H1 (cell line): Measurements from ENCODE around the gene OR2V1. TPM values are rescaled to one million over a fixed set of nuclear protein-coding genes. Genes with fewer than 3 reads are reported as not detected.

Experiments
- CTCF ChIA-PET: fragments of 300-600 bp; sonication (Branson Sonifier 250); formaldehyde crosslinking; loops from one replicate; lab custom pipeline; 2021; ENCODE audit not compliant: partially characterized antibody; lab: Charles Lee
- POLR2A ChIA-PET: fragments of 300-600 bp; sonication (Branson Sonifier 250); formaldehyde crosslinking; loops from one replicate; lab custom pipeline; 2021; ENCODE audit warnings: inconsistent platforms; ENCODE audit not compliant: partially characterized antibody; lab: Charles Lee
- DNase-seq, 2 experiments: peaks; one replicate each; pipeline versions ENCODE4 v3.0.0 to v3.0.0-alpha.2; 2010 to 2022; ENCODE audit warnings: low spot score in 2 of 2, low read depth in 1 of 2, mixed read lengths in 1 of 2
- FAIRE-seq: peaks from 2 replicates; lab custom pipeline; 2011; peaks lifted over from hg19 to GRCh38; lab: Jason Lieb, UNC
- H2AFZ ChIP-seq: 2 replicates; pipeline ENCODE4 v1.8.1; 2012; ENCODE audit warnings: low read length, inconsistent platforms
- H2AK5ac ChIP-seq: 2 replicates; pipeline ENCODE4 v1.6.1; 2013; ENCODE audit warnings: low read depth, low read length
- H2BK120ac ChIP-seq: replicated peaks from 2 replicates; pipeline ENCODE3; 2013; ENCODE audit warnings: low read depth, low read length, inconsistent platforms
- H2BK12ac ChIP-seq: 2 replicates; pipeline ENCODE4 v1.6.1; 2013; ENCODE audit warnings: low read depth, low read length
- H2BK15ac ChIP-seq: 2 replicates; pipeline ENCODE4 v1.6.1; 2013; ENCODE audit warnings: low read length
- H2BK20ac ChIP-seq: 2 replicates; pipeline ENCODE4 v1.6.1; 2013; ENCODE audit warnings: low read length
- H2BK5ac ChIP-seq: 2 replicates; pipeline ENCODE4 v1.6.1; 2013; ENCODE audit warnings: low read depth, low read length
- H3K14ac ChIP-seq: 2 replicates; pipeline ENCODE4 v1.6.1; 2013; ENCODE audit warnings: inconsistent platforms; ENCODE audit not compliant: insufficient read length
- H3K18ac ChIP-seq: 2 replicates; pipeline ENCODE4 v1.6.1; 2013; ENCODE audit warnings: low read length; ENCODE audit errors: extremely low read depth
- H3K23ac ChIP-seq: 2 replicates; pipeline ENCODE4 v1.6.1; 2013; ENCODE audit warnings: inconsistent platforms; ENCODE audit not compliant: insufficient read length
- H3K23me2 ChIP-seq: 2 replicates; pipeline ENCODE4 v1.6.1; 2013; ENCODE audit warnings: low read depth, low read length
- H3K27ac ChIP-seq: 2 replicates; pipeline ENCODE4 v1.6.1; 2011; ENCODE audit warnings: low read depth, low read length, inconsistent platforms
- H3K27me3 ChIP-seq, 4 experiments: replicated peaks in 1 of 4; 1 replicate in 1 of 4; 2 replicates in 3 of 4; pipeline versions ENCODE4 v1.6.1 to v1.8.1; 2011 to 2013; ENCODE audit warnings: low read length in 3 of 4, mild to moderate bottlenecking in 3 of 4, inconsistent platforms in 2 of 4, mixed read lengths in 2 of 4, moderate library complexity in 1 of 4; ENCODE audit not compliant: control insufficient read depth in 3 of 4, insufficient read depth in 3 of 4; ENCODE audit errors: extremely low read depth in 1 of 4
- H3K36me3 ChIP-seq, 4 experiments: 2 replicates each; pipeline versions ENCODE4 v1.6.1 to v1.8.1; 2011 to 2013; ENCODE audit warnings: mild to moderate bottlenecking in 4 of 4, low read length in 3 of 4, moderate library complexity in 2 of 4, control low read depth in 1 of 4, inconsistent platforms in 1 of 4; ENCODE audit not compliant: insufficient read depth in 4 of 4, control insufficient read depth in 2 of 4
- H3K4ac ChIP-seq: replicated peaks from 2 replicates; pipeline ENCODE3; 2013; ENCODE audit warnings: low read length, low read depth, mixed read lengths, inconsistent platforms; ENCODE audit not compliant: insufficient read length
- H3K4me1 ChIP-seq, 4 experiments: replicated peaks in 1 of 4; 1 replicate in 1 of 4; 2 replicates in 3 of 4; pipeline versions ENCODE4 v1.6.1 to v1.8.1; 2011 to 2013; ENCODE audit warnings: low read length in 3 of 4, inconsistent platforms in 2 of 4, mixed read lengths in 1 of 4; ENCODE audit not compliant: insufficient read depth in 4 of 4, control insufficient read depth in 3 of 4
- H3K4me2 ChIP-seq, 2 experiments: 2 replicates each; pipeline versions ENCODE4 v1.6.1 to v1.8.1; 2011 to 2013; ENCODE audit warnings: low read depth in 2 of 2, low read length in 2 of 2, control low read depth in 1 of 2, inconsistent platforms in 1 of 2, mild to moderate bottlenecking in 1 of 2; ENCODE audit not compliant: insufficient read depth in 1 of 2
- H3K4me3 ChIP-seq, 4 experiments: fragments of 200-600, 300-600 bp in 1 of 4; sonication (generic), shearing (Covaris generic), sonication (Bioruptor Twin) in 1 of 4; 2 replicates each; pipeline versions ENCODE4 v1.5.1 to v1.8.1; 2011 to 2016; ENCODE audit warnings: low read length in 4 of 4, low read depth in 3 of 4, control low read depth in 2 of 4, inconsistent platforms in 2 of 4, mild to moderate bottlenecking in 2 of 4, mixed read lengths in 1 of 4, moderate library complexity in 1 of 4; ENCODE audit not compliant: insufficient read depth in 2 of 4; ENCODE audit errors: extremely low read depth in 1 of 4
- H3K56ac ChIP-seq: replicated peaks from 2 replicates; pipeline ENCODE3; 2013; ENCODE audit warnings: low read depth, mild to moderate bottlenecking, mixed read lengths, low read length, inconsistent platforms; ENCODE audit not compliant: insufficient read length
- H3K79me1 ChIP-seq: 2 replicates; pipeline ENCODE4 v1.6.1; 2013; ENCODE audit warnings: low read depth, low read length, control low read depth
- H3K79me2 ChIP-seq, 2 experiments: 2 replicates each; pipeline versions ENCODE4 v1.6.1 to v1.8.1; 2012 to 2013; ENCODE audit warnings: low read length in 2 of 2, mild to moderate bottlenecking in 2 of 2, inconsistent platforms in 1 of 2; ENCODE audit not compliant: insufficient read depth in 2 of 2, control insufficient read depth in 1 of 2
- H3K9ac ChIP-seq, 4 experiments: replicated peaks in 1 of 4; 1 replicate in 1 of 4; 2 replicates in 3 of 4; pipeline versions ENCODE4 v1.6.1 to v1.8.1; 2011 to 2013; ENCODE audit warnings: low read depth in 3 of 4, low read length in 3 of 4, control low read depth in 2 of 4, mild to moderate bottlenecking in 2 of 4, moderate library complexity in 2 of 4, inconsistent platforms in 1 of 4; ENCODE audit errors: extremely low read depth in 1 of 4
- H3K9me3 ChIP-seq, 2 experiments: 2 replicates each; pipeline versions ENCODE4 v1.6.1 to v1.8.1; 2012 to 2013; ENCODE audit warnings: mild to moderate bottlenecking in 2 of 2, moderate library complexity in 2 of 2, control low read depth in 1 of 2, inconsistent platforms in 1 of 2, low read depth in 1 of 2, low read length in 1 of 2, mixed read lengths in 1 of 2; ENCODE audit not compliant: insufficient read depth in 2 of 2
- H4K20me1 ChIP-seq, 2 experiments: replicated peaks in 1 of 2; 2 replicates each; pipeline versions ENCODE3 to v1.8.1; 2011 to 2013; ENCODE audit warnings: inconsistent platforms in 2 of 2, low read length in 2 of 2, mild to moderate bottlenecking in 1 of 2; ENCODE audit not compliant: insufficient read depth in 2 of 2, control insufficient read depth in 1 of 2
- H4K5ac ChIP-seq: 2 replicates; pipeline ENCODE4 v1.6.1; 2013; ENCODE audit warnings: low read length, low read depth, mixed read lengths, inconsistent platforms; ENCODE audit not compliant: insufficient read length
- H4K8ac ChIP-seq: 2 replicates; pipeline ENCODE4 v1.8.0; 2013; ENCODE audit warnings: mild to moderate bottlenecking, moderate library complexity, low read length, inconsistent platforms; ENCODE audit not compliant: insufficient read depth; ENCODE audit errors: extremely low read depth
- H4K91ac ChIP-seq: replicated peaks from 2 replicates; pipeline ENCODE3; 2013; ENCODE audit warnings: low read length, mixed read lengths, inconsistent platforms; ENCODE audit not compliant: insufficient read length
- ASH2L ChIP-seq: fragments of 200-600, 300-600 bp; sonication (generic); IDR thresholded peaks from one replicate; pipeline ENCODE4 v1.7.1; 2017; ENCODE audit warnings: low read length
- CBX5 ChIP-seq: fragments of 300-800, 300-1000 bp; sonication (generic); IDR thresholded peaks from 2 replicates; pipeline ENCODE4 v1.7.1; 2016; ENCODE audit warnings: antibody characterized with exemption, low read length, low read depth
- CBX8 ChIP-seq: fragments of 300-800, 300-1000 bp; sonication (generic); IDR thresholded peaks from 2 replicates; pipeline ENCODE4 v1.7.1; 2016; ENCODE audit warnings: low read depth, low read length, borderline replicate concordance
- CHD2 ChIP-seq: IDR thresholded peaks from 2 replicates; pipeline ENCODE4 v1.6.1; 2012; ENCODE audit warnings: low read length, improper control_type of control experiment
- TCF12 ChIP-seq: IDR thresholded peaks from 2 replicates; pipeline ENCODE4 v1.6.1; 2011; ENCODE audit warnings: low read depth, mild to moderate bottlenecking, low read length
- WGBS, 2 experiments: shearing (Covaris generic) in 1 of 2; methylation state at CpG; one replicate each; pipeline versions ENCODE4 v1.1.6 to v1.1.7; 2013 to 2015; ENCODE audit warnings: low lambda C conversion rate in 2 of 2, mixed read lengths in 2 of 2, inconsistent platforms in 1 of 2, low coverage in 1 of 2, missing lambda C conversion rate in 1 of 2; ENCODE audit not compliant: insufficient replicate concordance in 2 of 2, insufficient coverage in 1 of 2, insufficient read length in 1 of 2; ENCODE audit errors: extremely low coverage in 1 of 2, missing lambda C conversion rate in 1 of 2; 5-methylcytosine and 5-hydroxymethylcytosine counted together
- polyA plus RNA-seq, 7 experiments: library from polyadenylated mRNA; depleted of rRNA in 3 of 7; stranded (reverse) in 5 of 7; unstranded in 2 of 7; fragments of >200 nt in 5 of 7; fragments of 200-250 nt in 2 of 7; gene quantifications; 1 replicate in 5 of 7; 2 replicates in 1 of 7; 4 replicates in 1 of 7; pipeline versions ENCODE4 v1.2.1 to v1.2.3, GENCODE V29; 2011 to 2013; ENCODE audit warnings: missing spikeins in 2 of 7, mixed read lengths in 2 of 7
- total RNA-seq: library from RNA; stranded (reverse); fragmentation: NEBNext Ultra II Directional; extraction: Animal tissue kit (Norgen Biotek cat#: 25700); gene quantifications from 2 replicates; pipeline ENCODE4 v1.2.1, GENCODE V29; 2021

The OR2V1 gene
- total and polyA plus RNA-seq, 2 of the 8 experiments (the other 6 are each of a cell fraction or from before 2014, with no cell fraction given), result not detected

GRCh38 chr5:181112476-181112875 is 18.5 kb downstream of the OR2V1 start:
- H4K8ac ChIP-seq, result no peak overlapping the region
- H3K79me1 ChIP-seq, result no peaks in the 10 kb centered on the region
- no peaks in the 10 kb centered on the region for H3K79me2 ChIP-seq
- FAIRE-seq (no peak), DNase-seq (no peak)
- no peak overlapping the region for H3K4me3 ChIP-seq
- H3K36me3 ChIP-seq, result no peaks in the 10 kb centered on the region
- 80% methylated on average over 5 of the region's 5 CpGs; no CpG with 5 or more reads in 1 of the 2 experiments for WGBS, 2 experiments
- H3K9me3 ChIP-seq, result peaks cover 0 to 5% of the 10 kb centered on the region in 2 experiments; a peak in 1 of 4 replicates
- no peak overlapping the region for H4K5ac ChIP-seq
- ChIA-PET POLR2A (interaction anchor here (0.6 to 1.2 kb wide), 2 partner anchors 30 to 53 kb away, joined by 3 to 5 read pairs; no protein-coding TSS in a partner anchor), CTCF (interaction anchor here (0.9 to 3.0 kb wide), 3 partner anchors 9 to 54 kb away, joined by 3 to 10 read pairs (median 4); partner anchors contain the start of gene OR2V2)
- H2BK120ac ChIP-seq, result no peak overlapping the region
- H2BK15ac ChIP-seq, result no peak overlapping the region
- peaks cover 12 to 36% (median 26%) of the 10 kb centered on the region in 4 experiments for H3K27me3 ChIP-seq
- no peak overlapping the region for H2AFZ ChIP-seq
- H4K91ac ChIP-seq, result no peak overlapping the region
- H2BK12ac ChIP-seq, result no peak overlapping the region
- H4K20me1 ChIP-seq, result no peaks in the 10 kb centered on the region
- TF ChIP-seq CHD2 (no peak), ASH2L (no peak), CBX5 (no peak), TCF12 (no peak), CBX8 (no peak)
- H3K4me2 ChIP-seq, result no peak overlapping the region
- no peak overlapping the region for H2BK20ac ChIP-seq
- no peak overlapping the region for H2BK5ac ChIP-seq
- peaks cover 6% of the 10 kb centered on the region; the same call in 1 of the 2 replicates for H3K23me2 ChIP-seq
- no peak overlapping the region for H3K56ac ChIP-seq
- H3K4me1 ChIP-seq, result peaks cover 2 to 19% (median 6%) of the 10 kb centered on the region in 4 experiments; a peak in 6 of 7 replicates
- no peak overlapping the region for H3K18ac ChIP-seq
- no peak overlapping the region for H3K4ac ChIP-seq
- H2AK5ac ChIP-seq, result no peak overlapping the region
- no peak overlapping the region for H3K23ac ChIP-seq
- no peak overlapping the region for H3K14ac ChIP-seq
- no peak overlapping the region for H3K9ac ChIP-seq
- no peak overlapping the region for H3K27ac ChIP-seq
